ENCODE data around the gene FN3KRP.

DNA sequence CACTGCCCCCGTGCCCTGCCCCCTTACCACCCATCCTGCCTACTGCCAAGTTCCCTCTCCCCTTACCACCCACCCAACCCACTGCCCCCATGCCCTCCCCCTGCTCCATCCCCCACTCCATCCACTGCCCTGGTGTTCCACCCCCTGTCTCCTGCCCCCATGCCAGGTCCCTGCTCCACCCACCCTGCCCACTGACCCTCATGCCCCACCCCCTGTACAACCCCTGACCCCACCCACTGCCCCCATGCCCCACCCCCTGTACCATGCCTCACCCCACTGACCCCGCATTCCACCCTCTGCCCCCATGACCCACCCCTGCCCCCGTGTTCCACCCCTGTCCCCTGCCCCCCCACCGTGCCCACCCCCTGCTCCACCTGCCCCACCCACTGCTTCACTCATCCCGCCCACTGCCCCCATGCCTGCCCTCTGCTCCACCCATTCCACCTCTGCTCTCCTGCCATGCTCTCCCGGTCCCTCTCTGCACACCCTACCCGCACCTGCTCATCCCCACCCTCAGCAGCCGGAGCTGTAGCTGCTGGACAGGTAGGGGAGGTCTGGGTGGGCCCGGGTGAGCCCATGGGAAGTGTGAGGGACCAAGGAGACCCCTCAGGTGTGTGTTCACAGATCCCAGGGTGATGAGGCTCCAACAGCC is 7.4 kb upstream of the FN3KRP start:
- TF ChIP-seq, protein P1, sequence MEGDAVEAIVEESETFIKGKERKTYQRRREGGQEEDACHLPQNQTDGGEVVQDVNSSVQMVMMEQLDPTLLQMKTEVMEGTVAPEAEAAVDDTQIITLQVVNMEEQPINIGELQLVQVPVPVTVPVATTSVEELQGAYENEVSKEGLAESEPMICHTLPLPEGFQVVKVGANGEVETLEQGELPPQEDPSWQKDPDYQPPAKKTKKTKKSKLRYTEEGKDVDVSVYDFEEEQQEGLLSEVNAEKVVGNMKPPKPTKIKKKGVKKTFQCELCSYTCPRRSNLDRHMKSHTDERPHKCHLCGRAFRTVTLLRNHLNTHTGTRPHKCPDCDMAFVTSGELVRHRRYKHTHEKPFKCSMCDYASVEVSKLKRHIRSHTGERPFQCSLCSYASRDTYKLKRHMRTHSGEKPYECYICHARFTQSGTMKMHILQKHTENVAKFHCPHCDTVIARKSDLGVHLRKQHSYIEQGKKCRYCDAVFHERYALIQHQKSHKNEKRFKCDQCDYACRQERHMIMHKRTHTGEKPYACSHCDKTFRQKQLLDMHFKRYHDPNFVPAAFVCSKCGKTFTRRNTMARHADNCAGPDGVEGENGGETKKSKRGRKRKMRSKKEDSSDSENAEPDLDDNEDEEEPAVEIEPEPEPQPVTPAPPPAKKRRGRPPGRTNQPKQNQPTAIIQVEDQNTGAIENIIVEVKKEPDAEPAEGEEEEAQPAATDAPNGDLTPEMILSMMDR (IDR thresholded peaks at IDR 0.05) = no peak
- TF ChIP-seq NFATC4 (CRISPR knock-in tag; IDR thresholded peaks at IDR 0.05) (no peak), ZNF317 (CRISPR knock-in tag; IDR thresholded peaks at IDR 0.05; ENCODE audit: borderline replicate concordance, low read depth) (no peak), CREB1 (CRISPR knock-in tag; IDR thresholded peaks at IDR 0.05) (no peak), NR3C1 (CRISPR knock-in tag; conservative IDR thresholded peaks at IDR 0.05; ENCODE audit: low read depth) (no peak), IRF2 (CRISPR knock-in tag; IDR thresholded peaks at IDR 0.05; ENCODE audit: borderline replicate concordance, low read depth) (no peak)
- TF ChIP-seq, protein P2, sequence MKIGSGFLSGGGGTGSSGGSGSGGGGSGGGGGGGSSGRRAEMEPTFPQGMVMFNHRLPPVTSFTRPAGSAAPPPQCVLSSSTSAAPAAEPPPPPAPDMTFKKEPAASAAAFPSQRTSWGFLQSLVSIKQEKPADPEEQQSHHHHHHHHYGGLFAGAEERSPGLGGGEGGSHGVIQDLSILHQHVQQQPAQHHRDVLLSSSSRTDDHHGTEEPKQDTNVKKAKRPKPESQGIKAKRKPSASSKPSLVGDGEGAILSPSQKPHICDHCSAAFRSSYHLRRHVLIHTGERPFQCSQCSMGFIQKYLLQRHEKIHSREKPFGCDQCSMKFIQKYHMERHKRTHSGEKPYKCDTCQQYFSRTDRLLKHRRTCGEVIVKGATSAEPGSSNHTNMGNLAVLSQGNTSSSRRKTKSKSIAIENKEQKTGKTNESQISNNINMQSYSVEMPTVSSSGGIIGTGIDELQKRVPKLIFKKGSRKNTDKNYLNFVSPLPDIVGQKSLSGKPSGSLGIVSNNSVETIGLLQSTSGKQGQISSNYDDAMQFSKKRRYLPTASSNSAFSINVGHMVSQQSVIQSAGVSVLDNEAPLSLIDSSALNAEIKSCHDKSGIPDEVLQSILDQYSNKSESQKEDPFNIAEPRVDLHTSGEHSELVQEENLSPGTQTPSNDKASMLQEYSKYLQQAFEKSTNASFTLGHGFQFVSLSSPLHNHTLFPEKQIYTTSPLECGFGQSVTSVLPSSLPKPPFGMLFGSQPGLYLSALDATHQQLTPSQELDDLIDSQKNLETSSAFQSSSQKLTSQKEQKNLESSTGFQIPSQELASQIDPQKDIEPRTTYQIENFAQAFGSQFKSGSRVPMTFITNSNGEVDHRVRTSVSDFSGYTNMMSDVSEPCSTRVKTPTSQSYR (CRISPR knock-in tag; IDR thresholded peaks at IDR 0.05) = no peak
- TF ChIP-seq, protein P3, sequence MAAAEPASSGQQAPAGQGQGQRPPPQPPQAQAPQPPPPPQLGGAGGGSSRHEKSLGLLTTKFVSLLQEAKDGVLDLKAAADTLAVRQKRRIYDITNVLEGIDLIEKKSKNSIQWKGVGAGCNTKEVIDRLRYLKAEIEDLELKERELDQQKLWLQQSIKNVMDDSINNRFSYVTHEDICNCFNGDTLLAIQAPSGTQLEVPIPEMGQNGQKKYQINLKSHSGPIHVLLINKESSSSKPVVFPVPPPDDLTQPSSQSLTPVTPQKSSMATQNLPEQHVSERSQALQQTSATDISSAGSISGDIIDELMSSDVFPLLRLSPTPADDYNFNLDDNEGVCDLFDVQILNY (CRISPR knock-in tag; IDR thresholded peaks at IDR 0.05) = no peak
- TF ChIP-seq, protein P4, sequence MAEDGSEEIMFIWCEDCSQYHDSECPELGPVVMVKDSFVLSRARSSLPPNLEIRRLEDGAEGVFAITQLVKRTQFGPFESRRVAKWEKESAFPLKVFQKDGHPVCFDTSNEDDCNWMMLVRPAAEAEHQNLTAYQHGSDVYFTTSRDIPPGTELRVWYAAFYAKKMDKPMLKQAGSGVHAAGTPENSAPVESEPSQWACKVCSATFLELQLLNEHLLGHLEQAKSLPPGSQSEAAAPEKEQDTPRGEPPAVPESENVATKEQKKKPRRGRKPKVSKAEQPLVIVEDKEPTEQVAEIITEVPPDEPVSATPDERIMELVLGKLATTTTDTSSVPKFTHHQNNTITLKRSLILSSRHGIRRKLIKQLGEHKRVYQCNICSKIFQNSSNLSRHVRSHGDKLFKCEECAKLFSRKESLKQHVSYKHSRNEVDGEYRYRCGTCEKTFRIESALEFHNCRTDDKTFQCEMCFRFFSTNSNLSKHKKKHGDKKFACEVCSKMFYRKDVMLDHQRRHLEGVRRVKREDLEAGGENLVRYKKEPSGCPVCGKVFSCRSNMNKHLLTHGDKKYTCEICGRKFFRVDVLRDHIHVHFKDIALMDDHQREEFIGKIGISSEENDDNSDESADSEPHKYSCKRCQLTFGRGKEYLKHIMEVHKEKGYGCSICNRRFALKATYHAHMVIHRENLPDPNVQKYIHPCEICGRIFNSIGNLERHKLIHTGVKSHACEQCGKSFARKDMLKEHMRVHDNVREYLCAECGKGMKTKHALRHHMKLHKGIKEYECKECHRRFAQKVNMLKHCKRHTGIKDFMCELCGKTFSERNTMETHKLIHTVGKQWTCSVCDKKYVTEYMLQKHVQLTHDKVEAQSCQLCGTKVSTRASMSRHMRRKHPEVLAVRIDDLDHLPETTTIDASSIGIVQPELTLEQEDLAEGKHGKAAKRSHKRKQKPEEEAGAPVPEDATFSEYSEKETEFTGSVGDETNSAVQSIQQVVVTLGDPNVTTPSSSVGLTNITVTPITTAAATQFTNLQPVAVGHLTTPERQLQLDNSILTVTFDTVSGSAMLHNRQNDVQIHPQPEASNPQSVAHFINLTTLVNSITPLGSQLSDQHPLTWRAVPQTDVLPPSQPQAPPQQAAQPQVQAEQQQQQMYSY (CRISPR knock-in tag; IDR thresholded peaks at IDR 0.05) = no peak
- TF ChIP-seq, protein P5, sequence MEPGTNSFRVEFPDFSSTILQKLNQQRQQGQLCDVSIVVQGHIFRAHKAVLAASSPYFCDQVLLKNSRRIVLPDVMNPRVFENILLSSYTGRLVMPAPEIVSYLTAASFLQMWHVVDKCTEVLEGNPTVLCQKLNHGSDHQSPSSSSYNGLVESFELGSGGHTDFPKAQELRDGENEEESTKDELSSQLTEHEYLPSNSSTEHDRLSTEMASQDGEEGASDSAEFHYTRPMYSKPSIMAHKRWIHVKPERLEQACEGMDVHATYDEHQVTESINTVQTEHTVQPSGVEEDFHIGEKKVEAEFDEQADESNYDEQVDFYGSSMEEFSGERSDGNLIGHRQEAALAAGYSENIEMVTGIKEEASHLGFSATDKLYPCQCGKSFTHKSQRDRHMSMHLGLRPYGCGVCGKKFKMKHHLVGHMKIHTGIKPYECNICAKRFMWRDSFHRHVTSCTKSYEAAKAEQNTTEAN (CRISPR knock-in tag; IDR thresholded peaks at IDR 0.05) = no peak

Data from WTC11 (cell line).